GM23338 (cell line): ENCODE data around the gene TGIF2. TPM values are rescaled to one million over a fixed set of nuclear protein-coding genes. Genes with fewer than 3 reads are reported as not detected.

ENCODE experiments used
- ATAC-seq: fragments of 200-7000 bp; cut with Tn5 transposase; 3 replicates; pipeline ENCODE4 v1.9.1; 2020
- DNase-seq: peaks from one replicate; pipeline ENCODE4 v3.0.0-alpha.2; 2015; ENCODE audit warnings: low spot score
- H2AFZ ChIP-seq: fragments of 200-600 bp; sonication (generic); 2 replicates; pipeline ENCODE4 v1.8.0; 2016; ENCODE audit warnings: antibody characterized with exemption, mild to moderate bottlenecking, moderate library complexity
- H3F3A ChIP-seq: fragments of 200-600 bp; sonication (generic); replicated peaks from 2 replicates; pipeline ENCODE4 v1.8.0; 2017; ENCODE audit warnings: antibody characterized with exemption, mixed run types, low read depth
- H3K27ac ChIP-seq: fragments of 200-600 bp; sonication (generic); 2 replicates; pipeline ENCODE4 v1.6.1; 2016; ENCODE audit warnings: low read depth
- H3K27me3 ChIP-seq: fragments of 200-600 bp; sonication (generic); 2 replicates; pipeline ENCODE4 v1.8.0; 2016; ENCODE audit warnings: mild to moderate bottlenecking, mixed run types, moderate library complexity; ENCODE audit not compliant: insufficient read depth
- H3K36me3 ChIP-seq: fragments of 200-600 bp; sonication (generic); 2 replicates; pipeline ENCODE4 v1.8.0; 2016; ENCODE audit warnings: mild to moderate bottlenecking; ENCODE audit not compliant: insufficient read depth
- H3K4me1 ChIP-seq: fragments of 200-600 bp; sonication (generic); 2 replicates; pipeline ENCODE4 v1.8.0; 2016; ENCODE audit warnings: mild to moderate bottlenecking, moderate library complexity; ENCODE audit not compliant: insufficient read depth
- H3K4me2 ChIP-seq: fragments of 200-600 bp; sonication (generic); 2 replicates; pipeline ENCODE4 v1.7.1; 2017; ENCODE audit warnings: mixed run types
- H3K4me3 ChIP-seq: fragments of 200-600 bp; sonication (generic); 2 replicates; pipeline ENCODE4 v1.6.1; 2016; ENCODE audit warnings: mixed run types
- H3K79me2 ChIP-seq: fragments of 200-600 bp; sonication (generic); replicated peaks from 2 replicates; pipeline ENCODE4 v1.8.0; 2017; ENCODE audit warnings: mild to moderate bottlenecking; ENCODE audit not compliant: insufficient read depth
- H3K9me2 ChIP-seq: fragments of 200-600 bp; sonication (generic); 2 replicates; pipeline ENCODE4 v1.8.0; 2017; ENCODE audit not compliant: insufficient read depth
- H4K20me1 ChIP-seq: fragments of 200-600 bp; sonication (generic); replicated peaks from 2 replicates; pipeline ENCODE4 v1.8.0; 2017; ENCODE audit warnings: mild to moderate bottlenecking; ENCODE audit not compliant: insufficient read depth
- H3K27ac Mint-ChIP-seq: 2 replicates; pipeline ENCODE4 v1.8.0; 2020; ENCODE audit warnings: inconsistent platforms, mild to moderate bottlenecking, moderate library complexity, mixed read lengths
- H3K27me3 Mint-ChIP-seq: 3 replicates; pipeline ENCODE4 v1.8.0; 2022; ENCODE audit warnings: low read depth, mild to moderate bottlenecking, moderate library complexity, mixed read lengths, inconsistent platforms; ENCODE audit not compliant: insufficient read depth, poor library complexity
- H3K36me3 Mint-ChIP-seq: 3 replicates; pipeline ENCODE4 v1.8.0; 2021; ENCODE audit warnings: low read depth, mild to moderate bottlenecking, inconsistent platforms, moderate library complexity, mixed read lengths
- H3K4me1 Mint-ChIP-seq: 3 replicates; pipeline ENCODE4 v1.8.0; 2020; ENCODE audit warnings: mild to moderate bottlenecking, inconsistent platforms, mixed read lengths
- H3K4me3 Mint-ChIP-seq: 3 replicates; pipeline ENCODE4 v1.8.0; 2021; ENCODE audit warnings: moderate library complexity, mild to moderate bottlenecking, inconsistent platforms, mixed read lengths
- H3K9me3 Mint-ChIP-seq: 3 replicates; pipeline ENCODE4 v1.8.0; 2020; ENCODE audit warnings: moderate library complexity, mild to moderate bottlenecking, inconsistent platforms, mixed read lengths
- CREB1 ChIP-seq: fragments of 250-450 bp; sonication (Bioruptor Pico); IDR thresholded peaks from 2 replicates; pipeline ENCODE4 v1.5.0; 2020; ENCODE audit warnings: low read depth, mild to moderate bottlenecking, moderate library complexity
- ETS1 ChIP-seq: IDR thresholded peaks from 2 replicates; pipeline ENCODE4 v1.6.1; 2016; ENCODE audit warnings: antibody characterized with exemption
- EZH2 ChIP-seq: fragments of 200-600 bp; sonication (generic); IDR thresholded peaks from one replicate; pipeline ENCODE4 v1.8.0; 2017; ENCODE audit warnings: antibody characterized with exemption, mild to moderate bottlenecking, low read depth; ENCODE audit not compliant: unreplicated experiment
- EZH2phosphoT487 ChIP-seq: fragments of 200-600 bp; sonication (generic); IDR thresholded peaks from one replicate; pipeline ENCODE4 v1.8.1; 2018; ENCODE audit warnings: antibody characterized with exemption; ENCODE audit not compliant: unreplicated experiment
- JUNB ChIP-seq: IDR thresholded peaks from one replicate; pipeline ENCODE4 v1.6.1; 2016; ENCODE audit warnings: antibody characterized with exemption; ENCODE audit not compliant: unreplicated experiment
- NANOG ChIP-seq: IDR thresholded peaks from 2 replicates; pipeline ENCODE4 v1.6.1; 2016; ENCODE audit warnings: antibody characterized with exemption, borderline replicate concordance
- POLR2AphosphoS5 ChIP-seq: IDR thresholded peaks from 2 replicates; pipeline ENCODE4 v1.6.1; 2016; ENCODE audit warnings: antibody characterized with exemption, low read depth
- STAT1 ChIP-seq: IDR thresholded peaks from one replicate; pipeline ENCODE4 v1.6.1; 2016; ENCODE audit warnings: antibody characterized with exemption; ENCODE audit not compliant: unreplicated experiment
- ZNF114 ChIP-seq: fragments of 250-450 bp; sonication (Bioruptor Pico); IDR thresholded peaks from 2 replicates; pipeline ENCODE4 v1.5.0; 2020; ENCODE audit warnings: mild to moderate bottlenecking, moderate library complexity
- ZNF331 ChIP-seq: fragments of 250-450 bp; sonication (Bioruptor Pico); IDR thresholded peaks from 2 replicates; pipeline ENCODE4 v1.5.0; 2020; ENCODE audit warnings: low read depth, mild to moderate bottlenecking, moderate library complexity
- ZNF462 ChIP-seq: fragments of 250-450 bp; sonication (Bioruptor Pico); IDR thresholded peaks from 2 replicates; pipeline ENCODE4 v1.5.0; 2020; ENCODE audit warnings: mild to moderate bottlenecking, moderate library complexity
- polyA plus RNA-seq: library from polyadenylated mRNA; unstranded; fragments of >200 nt; fragmentation: Nextera tagmentation; extraction: Ambion mirVana; gene quantifications from 2 replicates; pipeline ENCODE4 v1.2.1, GENCODE V29; 2016
- total RNA-seq: library from RNA; depleted of rRNA; stranded (reverse); fragments of >200 nt; shearing (Covaris generic); gene quantifications from 2 replicates; pipeline ENCODE4 v1.2.3, GENCODE V29; 2014
- TF ChIP-seq, protein P1 (sequence below): IDR thresholded peaks from one replicate; pipeline ENCODE4 v1.6.1; 2018; ENCODE audit warnings: antibody characterized with exemption; ENCODE audit not compliant: unreplicated experiment
- TF ChIP-seq, protein P2 (sequence below), 2 experiments: fragments of 200-600 bp in 1 of 2; sonication (generic) in 1 of 2; conservative IDR thresholded peaks; 2 replicates each; pipeline versions ENCODE4 v1.5.1 to v1.6.1; 2016 to 2017; ENCODE audit warnings: antibody characterized with exemption in 2 of 2, low read depth in 2 of 2, mild to moderate bottlenecking in 2 of 2, moderate library complexity in 1 of 2

TGIF2 gene
- total and polyA plus RNA-seq, 2 experiments from 2014 or later = 47.6 to 63.2 TPM

DNA sequence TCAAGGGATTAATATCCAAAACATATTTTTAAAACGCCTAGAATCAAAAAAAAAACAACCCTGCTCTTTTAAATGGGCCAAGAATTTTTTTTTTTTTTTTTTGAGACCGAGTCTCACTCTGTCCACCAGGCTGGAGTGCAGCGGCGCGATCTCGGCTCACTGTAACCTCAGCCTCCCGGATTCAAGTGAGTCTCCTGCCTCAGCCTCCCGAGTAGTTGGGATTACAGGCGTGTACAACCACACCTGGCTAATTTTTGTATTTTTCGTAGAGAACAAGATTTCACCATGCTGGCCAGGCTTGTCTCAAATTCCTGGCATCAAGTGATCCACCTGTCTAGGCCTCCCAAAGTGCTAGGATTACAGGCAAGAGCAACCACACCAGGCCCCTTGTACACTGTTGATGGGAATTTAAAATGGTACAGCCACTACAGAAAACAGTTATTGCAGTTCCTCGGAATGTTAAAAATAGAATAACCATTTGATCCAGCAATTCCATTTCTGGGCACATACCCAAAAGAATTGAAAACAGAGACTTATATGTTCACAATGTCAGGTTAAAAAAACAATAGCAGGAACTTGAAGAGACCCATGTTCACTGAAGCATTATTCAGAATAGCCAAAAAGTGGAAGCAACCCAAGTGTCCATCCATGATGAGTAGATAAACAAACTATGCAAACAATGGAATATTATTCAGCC is 35.2 kb upstream of the TGIF2 start:
- peaks cover 16% of the 10 kb centered on the region for H3K4me1 ChIP-seq
- H3F3A ChIP-seq = 0 out of 2 replicates have a peak, but pooled peaks cover 4% of the 10 kb centered on the region
- H4K20me1 ChIP-seq = 0 out of 2 replicates have a peak, but pooled peaks cover 4% of the 10 kb centered on the region
- no peak overlapping the region for H3K27ac Mint-ChIP-seq
- no peak overlapping the region for H3K4me3 ChIP-seq
- TF ChIP-seq JUNB (no peak), ZNF462 (CRISPR knock-in tag) (no peak), ZNF114 (CRISPR knock-in tag) (no peak), ETS1 (no peak), ZNF331 (CRISPR knock-in tag) (no peak), NANOG (no peak), POLR2AphosphoS5 (no peak), EZH2phosphoT487 (no peak), CREB1 (CRISPR knock-in tag) (no peak), STAT1 (no peak), EZH2 (no peak)
- TF ChIP-seq, protein P1, sequence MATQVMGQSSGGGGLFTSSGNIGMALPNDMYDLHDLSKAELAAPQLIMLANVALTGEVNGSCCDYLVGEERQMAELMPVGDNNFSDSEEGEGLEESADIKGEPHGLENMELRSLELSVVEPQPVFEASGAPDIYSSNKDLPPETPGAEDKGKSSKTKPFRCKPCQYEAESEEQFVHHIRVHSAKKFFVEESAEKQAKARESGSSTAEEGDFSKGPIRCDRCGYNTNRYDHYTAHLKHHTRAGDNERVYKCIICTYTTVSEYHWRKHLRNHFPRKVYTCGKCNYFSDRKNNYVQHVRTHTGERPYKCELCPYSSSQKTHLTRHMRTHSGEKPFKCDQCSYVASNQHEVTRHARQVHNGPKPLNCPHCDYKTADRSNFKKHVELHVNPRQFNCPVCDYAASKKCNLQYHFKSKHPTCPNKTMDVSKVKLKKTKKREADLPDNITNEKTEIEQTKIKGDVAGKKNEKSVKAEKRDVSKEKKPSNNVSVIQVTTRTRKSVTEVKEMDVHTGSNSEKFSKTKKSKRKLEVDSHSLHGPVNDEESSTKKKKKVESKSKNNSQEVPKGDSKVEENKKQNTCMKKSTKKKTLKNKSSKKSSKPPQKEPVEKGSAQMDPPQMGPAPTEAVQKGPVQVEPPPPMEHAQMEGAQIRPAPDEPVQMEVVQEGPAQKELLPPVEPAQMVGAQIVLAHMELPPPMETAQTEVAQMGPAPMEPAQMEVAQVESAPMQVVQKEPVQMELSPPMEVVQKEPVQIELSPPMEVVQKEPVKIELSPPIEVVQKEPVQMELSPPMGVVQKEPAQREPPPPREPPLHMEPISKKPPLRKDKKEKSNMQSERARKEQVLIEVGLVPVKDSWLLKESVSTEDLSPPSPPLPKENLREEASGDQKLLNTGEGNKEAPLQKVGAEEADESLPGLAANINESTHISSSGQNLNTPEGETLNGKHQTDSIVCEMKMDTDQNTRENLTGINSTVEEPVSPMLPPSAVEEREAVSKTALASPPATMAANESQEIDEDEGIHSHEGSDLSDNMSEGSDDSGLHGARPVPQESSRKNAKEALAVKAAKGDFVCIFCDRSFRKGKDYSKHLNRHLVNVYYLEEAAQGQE = no peak
- TF ChIP-seq, protein P2, sequence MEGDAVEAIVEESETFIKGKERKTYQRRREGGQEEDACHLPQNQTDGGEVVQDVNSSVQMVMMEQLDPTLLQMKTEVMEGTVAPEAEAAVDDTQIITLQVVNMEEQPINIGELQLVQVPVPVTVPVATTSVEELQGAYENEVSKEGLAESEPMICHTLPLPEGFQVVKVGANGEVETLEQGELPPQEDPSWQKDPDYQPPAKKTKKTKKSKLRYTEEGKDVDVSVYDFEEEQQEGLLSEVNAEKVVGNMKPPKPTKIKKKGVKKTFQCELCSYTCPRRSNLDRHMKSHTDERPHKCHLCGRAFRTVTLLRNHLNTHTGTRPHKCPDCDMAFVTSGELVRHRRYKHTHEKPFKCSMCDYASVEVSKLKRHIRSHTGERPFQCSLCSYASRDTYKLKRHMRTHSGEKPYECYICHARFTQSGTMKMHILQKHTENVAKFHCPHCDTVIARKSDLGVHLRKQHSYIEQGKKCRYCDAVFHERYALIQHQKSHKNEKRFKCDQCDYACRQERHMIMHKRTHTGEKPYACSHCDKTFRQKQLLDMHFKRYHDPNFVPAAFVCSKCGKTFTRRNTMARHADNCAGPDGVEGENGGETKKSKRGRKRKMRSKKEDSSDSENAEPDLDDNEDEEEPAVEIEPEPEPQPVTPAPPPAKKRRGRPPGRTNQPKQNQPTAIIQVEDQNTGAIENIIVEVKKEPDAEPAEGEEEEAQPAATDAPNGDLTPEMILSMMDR (conservative IDR thresholded peaks at IDR 0.05; ENCODE audit: low read depth in 2 of 2) = no peak
- no peak for DNase-seq
- H3K36me3 ChIP-seq = no peaks in the 10 kb centered on the region
- peaks cover 23% of the 10 kb centered on the region for H3K4me1 Mint-ChIP-seq
- no peaks in the 10 kb centered on the region for H3K36me3 Mint-ChIP-seq
- no peak overlapping the region for H3K4me3 Mint-ChIP-seq
- no peak for ATAC-seq
- no peak overlapping the region for H3K4me2 ChIP-seq
- H3K27me3 Mint-ChIP-seq = peaks cover 8% of the 10 kb centered on the region
- H3K9me3 Mint-ChIP-seq = no peaks in the 10 kb centered on the region
- no peaks in the 10 kb centered on the region for H3K27me3 ChIP-seq
- 0 out of 2 replicates have a peak overlapping the region, but pooled peaks have one; percentile 27 for H3K27ac ChIP-seq
- no peaks in the 10 kb centered on the region for H3K9me2 ChIP-seq
- peaks cover 9% of the 10 kb centered on the region; the same call in 1 of the 2 replicates for H3K79me2 ChIP-seq
- H2AFZ ChIP-seq = no peak overlapping the region
